Stimulated activated CD4-positive, alpha-beta T cell treated with anti-CD3 and anti-CD28 coated beads, TNF-alpha, amount 100 ng/mL, for 1 hour (primary cell): Measurements from ENCODE around the gene STK24.
"Not testable (repeated sequence)": the region's sequence is repeated elsewhere in the genome, so short reads cannot be mapped to it uniquely, and the experiment has no call there.

Source experiments
- DNase-seq, 3 donors: peaks; one replicate each; pipeline ENCODE4 v3.0.0-alpha.2; 2020; ENCODE audit warnings: low read depth in 3 of 3, low spot score in 1 of 3

STK24 gene

GRCh38 chr13:98415326-98416070, 161.4 kb downstream of the STK24 start:
- DNase-seq: no peak

- no peak for DNase-seq
Observed at GRCh38 chr13:98413796-98414195, 163.1 kb downstream of the STK24 start.

GRCh38 chr13:98413278-98413677, 163.6 kb downstream of the STK24 start:
- DNase-seq: not testable (repeated sequence)

GRCh38 chr13:98411617-98412265, 165.2 kb downstream of the STK24 start:
- DNase-seq: no peak

GRCh38 chr13:98411013-98411412, 165.9 kb downstream of the STK24 start:
- DNase-seq: no peak

- no peak for DNase-seq
Observed at GRCh38 chr13:98410612-98411011, 166.3 kb downstream of the STK24 start.

GRCh38 chr13:98409281-98409680, 167.6 kb downstream of the STK24 start:
- DNase-seq: no peak

- DNase-seq: no peak
Observed at GRCh38 chr13:98407575-98407974, 169.3 kb downstream of the STK24 start.

- no peak for DNase-seq
Observed at GRCh38 chr13:98406971-98407370, 169.9 kb downstream of the STK24 start.

GRCh38 chr13:98406427-98406826, 170.5 kb downstream of the STK24 start:
- DNase-seq: no peak

- no peak for DNase-seq
Observed at GRCh38 chr13:98405690-98406344, 171.1 kb downstream of the STK24 start.

GRCh38 chr13:98405107-98405571, 171.8 kb downstream of the STK24 start:
- DNase-seq: no peak

GRCh38 chr13:98403076-98403475, 173.8 kb downstream of the STK24 start:
- no peak for DNase-seq

- DNase-seq: no peak
Observed at GRCh38 chr13:98401934-98402333, 175.0 kb downstream of the STK24 start.

GRCh38 chr13:98399756-98400155, 177.2 kb downstream of the STK24 start:
- DNase-seq: no peak

- DNase-seq: no peak
Observed at GRCh38 chr13:98398581-98398980, 178.3 kb downstream of the STK24 start.

GRCh38 chr13:98397861-98398260, 179.0 kb downstream of the STK24 start:
- no peak for DNase-seq

GRCh38 chr13:98397221-98397620, 179.7 kb downstream of the STK24 start:
- DNase-seq: no peak

GRCh38 chr13:98396071-98396710, 180.7 kb downstream of the STK24 start:
- no peak for DNase-seq
